ENCODE results near the gene WDR70.

Gene WDR70

DNA sequence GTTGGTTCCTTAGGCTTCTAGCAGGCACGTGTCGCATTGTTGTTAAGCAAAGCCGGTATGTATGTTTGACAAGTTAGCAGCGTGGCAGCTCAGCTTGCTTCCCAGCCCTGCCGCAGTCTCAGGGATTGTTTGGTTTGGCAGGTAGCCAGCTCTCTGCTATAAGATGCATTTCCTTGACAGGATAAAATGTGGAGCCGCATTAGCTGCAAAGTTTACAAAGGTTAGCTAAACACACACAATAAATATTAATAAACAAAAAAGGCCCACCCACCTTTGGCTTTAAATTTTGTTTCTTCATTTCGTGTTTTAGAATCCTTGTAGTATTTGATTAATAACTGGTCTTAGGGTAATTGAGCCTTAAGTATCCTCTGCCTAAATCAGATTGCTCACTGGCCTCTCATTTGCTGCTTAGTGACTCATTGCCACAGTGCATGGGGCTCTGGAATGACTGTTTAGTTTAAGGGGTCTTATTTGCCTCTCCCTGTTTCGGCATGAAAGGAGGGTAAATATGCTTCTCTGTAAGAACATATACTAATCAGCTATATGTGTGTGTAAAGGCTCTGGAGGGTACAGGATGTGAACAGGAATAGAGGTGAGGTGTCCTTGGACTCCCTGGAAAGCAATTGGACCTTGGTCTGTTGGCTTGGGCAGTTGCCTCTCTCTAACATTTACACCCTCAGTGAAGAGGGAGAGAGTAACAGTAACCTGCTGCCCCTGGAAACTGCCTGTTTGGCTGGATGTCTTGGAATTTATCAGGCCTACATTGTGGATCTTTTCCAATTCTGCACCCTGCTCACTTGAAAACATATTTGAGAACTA, 338.7 kb downstream of the WDR70 start:
- in situ Hi-C loops (cut with HindIII; ENCODE audit: low sequenced_read_pairs), result no loop called here

GRCh38 chr5:37720550-37720952, 341.4 kb downstream of the WDR70 start:
- DNase-seq (ENCODE audit: low read depth), result no peak
- H3K4me3 ChIP-seq (ENCODE audit: low read depth, low read length), result no peak overlapping the region
- in situ Hi-C loops (cut with HindIII; ENCODE audit: low sequenced_read_pairs), result no loop called here
- TF ChIP-seq CTCF (IDR thresholded peaks at IDR 0.05; ENCODE audit: low read depth, low read length, missing control alignments), result no peak

More for the DNA sequence above, 338.7 kb downstream of the WDR70 start:
- no peak for TF ChIP-seq CTCF (IDR thresholded peaks at IDR 0.05; ENCODE audit: low read depth, low read length, missing control alignments)
- H3K4me3 ChIP-seq (ENCODE audit: low read depth, low read length), result no peak overlapping the region
- peak; percentile 81 for DNase-seq (ENCODE audit: low read depth)

- no peak overlapping the region for H3K4me3 ChIP-seq (ENCODE audit: low read depth, low read length)
- DNase-seq (ENCODE audit: low read depth), result no peak
- in situ Hi-C loops (cut with HindIII; ENCODE audit: low sequenced_read_pairs), result no loop called here
- no peak for TF ChIP-seq CTCF (IDR thresholded peaks at IDR 0.05; ENCODE audit: low read depth, low read length, missing control alignments)
Observed at GRCh38 chr5:37721447-37721871, 342.3 kb downstream of the WDR70 start.

DNA sequence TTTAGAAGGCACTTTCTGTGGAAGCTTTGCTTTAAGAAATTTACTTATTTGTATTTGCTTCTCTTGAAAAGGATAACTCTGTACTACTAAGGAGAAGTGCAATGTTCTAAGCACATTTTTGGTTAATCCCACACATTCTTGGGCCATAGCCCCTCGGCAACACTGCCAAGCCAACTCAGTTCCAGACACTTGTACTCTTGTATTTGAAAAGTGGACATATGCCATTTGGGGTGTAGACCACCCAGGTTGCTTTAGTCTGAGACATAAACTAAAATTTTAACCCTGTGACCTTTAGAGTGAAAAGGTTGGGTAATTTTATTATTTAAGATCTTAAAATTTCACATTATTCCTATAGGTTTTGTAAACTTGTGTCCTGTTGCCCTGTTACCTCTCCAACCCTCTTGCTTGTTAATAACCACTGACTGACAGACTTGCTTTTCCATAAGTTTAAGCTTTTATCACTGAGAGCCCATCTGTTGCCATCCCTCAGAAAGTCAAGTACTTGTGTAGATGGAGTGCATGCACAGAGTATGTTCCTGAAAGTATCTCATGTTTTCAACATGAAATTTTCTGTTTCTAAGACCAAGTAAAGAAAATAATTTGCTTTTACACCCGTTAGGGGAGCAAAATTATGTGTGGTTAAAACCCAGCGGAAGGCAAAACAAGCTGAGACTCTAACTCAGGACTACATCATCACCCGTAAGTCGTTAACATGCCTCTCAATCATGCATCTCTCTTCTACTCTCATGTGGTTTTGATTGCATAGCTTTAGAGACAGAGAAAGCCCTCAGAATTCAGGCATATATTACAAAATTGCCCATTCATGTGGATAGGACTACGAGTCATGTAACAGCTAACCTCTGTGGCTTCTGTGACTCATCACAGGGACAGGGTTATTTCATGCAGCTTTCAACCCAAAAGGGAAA, 343.4 kb downstream of the WDR70 start:
- no peak for TF ChIP-seq CTCF (IDR thresholded peaks at IDR 0.05; ENCODE audit: low read depth, low read length, missing control alignments)
- peak; percentile 98 for DNase-seq (ENCODE audit: low read depth)
- in situ Hi-C loops (cut with HindIII; ENCODE audit: low sequenced_read_pairs), result no loop called here
- H3K4me3 ChIP-seq (ENCODE audit: low read depth, low read length), result no peak overlapping the region

DNA sequence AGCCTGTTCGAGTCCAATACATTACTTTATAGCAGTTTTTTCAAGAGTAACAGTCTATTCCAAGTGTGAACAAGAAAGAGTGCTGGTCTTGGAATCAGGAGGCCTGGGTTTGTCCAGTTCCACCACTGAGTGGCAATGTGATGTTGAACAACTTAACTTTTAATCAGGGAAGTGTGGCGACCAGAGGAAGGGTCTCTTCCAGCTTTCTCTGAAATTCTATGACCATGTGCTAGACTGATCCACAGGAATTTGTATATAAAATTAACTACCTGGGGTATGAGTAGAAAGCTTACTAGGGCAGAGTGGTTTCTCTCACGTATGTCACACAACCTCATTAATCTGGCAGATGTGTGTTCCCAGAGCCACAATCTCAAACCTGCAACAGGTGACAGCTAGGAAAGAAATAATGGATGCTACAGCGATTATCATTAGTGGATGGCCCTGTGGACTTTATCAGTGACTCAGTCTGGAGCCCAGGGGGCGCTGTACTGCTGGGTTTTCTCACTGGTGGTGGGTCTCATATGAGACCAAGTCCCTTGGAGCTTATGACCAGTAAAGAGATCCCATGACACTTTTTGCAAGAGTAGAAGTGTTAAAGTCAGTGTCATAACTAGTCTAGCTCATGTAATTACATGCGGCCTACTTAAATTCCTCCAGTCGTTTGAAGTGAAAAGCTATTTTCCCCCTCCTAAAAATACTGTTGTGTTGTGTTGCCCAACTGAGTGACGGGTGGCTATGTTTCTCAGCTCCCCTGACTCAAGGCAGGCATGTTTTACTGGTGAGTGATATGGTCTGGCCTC, 344.2 kb downstream of the WDR70 start:
- TF ChIP-seq CTCF (IDR thresholded peaks at IDR 0.05; ENCODE audit: low read depth, low read length, missing control alignments), result peak; percentile 57
- H3K4me3 ChIP-seq (ENCODE audit: low read depth, low read length), result no peak overlapping the region
- in situ Hi-C loops (cut with HindIII; ENCODE audit: low sequenced_read_pairs), result no loop called here
- DNase-seq (ENCODE audit: low read depth), result no peak
